SJSA1 (cell line): Measurements from ENCODE around the gene CDK2. TPM values are rescaled to one million over a fixed set of nuclear protein-coding genes. Genes with fewer than 3 reads are reported as not detected.
"Not testable (repeated sequence)": the region's sequence is repeated elsewhere in the genome, so short reads cannot be mapped to it uniquely, and the experiment has no call there.

ENCODE experiments used
- DNase-seq, 2 experiments: peaks; one replicate each; pipeline ENCODE4 v3.0.0-alpha.2; 2015 to 2020; ENCODE audit warnings: low spot score in 2 of 2, low read depth in 1 of 2
- H3K27ac ChIP-seq: fragments of 250-450 bp; sonication (Bioruptor Pico); 2 replicates; pipeline ENCODE4 v1.5.1; 2020; ENCODE audit warnings: mild to moderate bottlenecking, moderate library complexity
- H3K27me3 ChIP-seq: fragments of 250-450 bp; sonication (Bioruptor Pico); replicated peaks from 2 replicates; pipeline ENCODE4 v1.5.1; 2020; ENCODE audit warnings: mild to moderate bottlenecking, moderate library complexity
- H3K36me3 ChIP-seq: fragments of 250-450 bp; sonication (Bioruptor Pico); 2 replicates; pipeline ENCODE4 v1.5.1; 2020; ENCODE audit warnings: mild to moderate bottlenecking
- H3K4me1 ChIP-seq: fragments of 250-450 bp; sonication (Bioruptor Pico); replicated peaks from 2 replicates; pipeline ENCODE4 v1.6.1; 2021; ENCODE audit warnings: mild to moderate bottlenecking
- H3K4me3 ChIP-seq: fragments of 250-450 bp; sonication (Bioruptor Pico); 2 replicates; pipeline ENCODE4 v1.5.1; 2020; ENCODE audit warnings: mild to moderate bottlenecking
- H3K9me3 ChIP-seq: fragments of 250-450 bp; sonication (Bioruptor Pico); replicated peaks from 2 replicates; pipeline ENCODE4 v1.5.1; 2020; ENCODE audit warnings: mild to moderate bottlenecking
- total RNA-seq: library from RNA; depleted of rRNA; stranded (reverse); fragments of >200 nt; shearing (Covaris generic); gene quantifications from 2 replicates; pipeline ENCODE4 v1.2.3, GENCODE V29; 2014; rRNA removed

The CDK2 gene
- 74.4 and 82.1 TPM in 2 replicates for total RNA-seq

DNA sequence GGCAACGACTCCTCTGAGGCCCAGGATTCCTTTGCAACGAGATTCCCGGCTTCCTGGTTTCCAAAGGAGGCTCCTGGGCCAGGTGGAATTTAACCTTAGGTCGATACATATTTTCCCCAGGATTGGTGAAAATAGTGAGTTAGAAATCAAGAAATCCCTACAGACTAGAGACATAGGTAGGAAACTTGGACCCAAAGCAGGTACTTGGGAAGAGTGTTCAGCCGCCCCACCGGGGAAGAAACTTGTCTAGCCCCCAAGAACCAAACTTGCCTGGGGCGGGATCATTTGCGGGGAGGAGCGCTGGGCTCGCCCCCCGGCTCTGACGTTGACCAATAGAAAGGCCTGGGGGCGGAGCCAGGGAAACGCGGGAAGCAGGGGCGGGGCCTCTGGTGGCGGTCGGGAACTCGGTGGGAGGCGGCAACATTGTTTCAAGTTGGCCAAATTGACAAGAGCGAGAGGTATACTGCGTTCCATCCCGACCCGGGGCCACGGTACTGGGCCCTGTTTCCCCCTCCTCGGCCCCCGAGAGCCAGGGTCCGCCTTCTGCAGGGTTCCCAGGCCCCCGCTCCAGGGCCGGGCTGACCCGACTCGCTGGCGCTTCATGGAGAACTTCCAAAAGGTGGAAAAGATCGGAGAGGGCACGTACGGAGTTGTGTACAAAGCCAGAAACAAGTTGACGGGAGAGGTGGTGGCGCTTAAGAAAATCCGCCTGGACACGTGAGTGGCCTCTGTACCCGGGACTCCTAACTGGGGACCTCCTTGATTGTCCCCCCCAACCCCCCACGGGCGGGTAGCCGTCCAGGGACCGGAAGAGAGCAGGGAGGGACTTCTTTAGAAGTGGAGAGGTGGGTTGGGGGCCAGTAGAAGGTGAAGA is at the start of gene CDK2:
Gene CDK2, plus strand, starts transcription at position 423 of the 874 bp plus-strand sequence. Its CDS starts 179 bp downstream, at position 602.
- DNase-seq, result peak; percentile 84 to 92
- Histone ChIP-seq H3K4me3 (peak within 1 kb of the TSS; percentile 60), H3K4me1 (peaks cover 19% of the 10 kb centered on the region), H3K27me3 (no peaks in the 10 kb centered on the region), H3K36me3 (peaks cover 34% of the 10 kb centered on the region), H3K9me3 (no peaks in the 10 kb centered on the region), H3K27ac (peak within 1 kb of the TSS; percentile 57)

DNA sequence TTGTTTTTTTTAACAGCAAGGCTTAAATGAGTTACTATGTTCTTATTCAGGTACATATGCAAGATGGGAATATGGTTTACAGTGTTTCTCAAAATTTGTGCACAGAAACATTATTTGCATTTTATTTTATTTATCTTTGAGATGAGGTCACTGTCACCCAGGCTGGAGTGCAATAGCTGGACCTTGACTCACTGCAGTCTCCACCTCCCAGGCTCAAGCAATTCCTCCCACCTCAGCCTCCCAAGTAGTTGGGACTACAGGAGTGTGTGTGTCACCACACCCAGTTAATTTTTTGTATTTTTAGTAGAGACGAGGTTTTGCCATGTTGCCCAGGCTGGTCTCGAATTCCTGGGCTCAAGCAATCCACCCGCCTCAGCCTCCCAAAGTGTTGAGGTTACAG is 47.6 kb upstream of the CDK2 start:
- not testable (repeated sequence) for H3K9me3 ChIP-seq, H3K27me3 ChIP-seq, H3K4me3 ChIP-seq
- DNase-seq, result peak; percentile 33 to 79
- Histone ChIP-seq H3K27ac (peak overlapping the region; percentile 53), H3K36me3 (peaks cover 21% of the 10 kb centered on the region), H3K4me1 (peaks cover 16% of the 10 kb centered on the region)

DNA sequence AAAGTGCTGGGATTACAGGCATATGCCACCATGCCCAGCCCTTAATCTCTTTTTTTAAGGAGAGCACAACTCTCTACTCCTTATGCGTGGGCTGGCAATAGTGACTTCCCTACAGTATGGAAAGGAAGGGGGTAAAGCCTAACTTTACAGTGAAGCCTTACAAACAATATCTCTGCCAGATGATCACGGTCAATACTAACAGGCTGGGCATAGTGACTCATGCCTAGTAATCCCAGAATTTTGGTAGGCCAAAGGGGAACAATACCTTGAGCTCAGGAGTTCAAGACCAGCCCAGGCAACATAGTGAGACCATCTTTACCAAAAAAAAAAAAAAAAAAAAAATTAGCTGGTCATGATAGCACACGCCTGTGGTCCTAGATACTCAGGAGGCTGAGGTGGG is 44.5 kb upstream of the CDK2 start:
- DNase-seq, result no peak
- peaks cover 18% of the 10 kb centered on the region for H3K4me1 ChIP-seq
- H3K36me3 ChIP-seq, result peaks cover 33% of the 10 kb centered on the region
- H3K27me3 ChIP-seq, result no peaks in the 10 kb centered on the region
- no peak overlapping the region for H3K27ac ChIP-seq
- no peaks in the 10 kb centered on the region for H3K9me3 ChIP-seq
- H3K4me3 ChIP-seq, result no peak overlapping the region

DNA sequence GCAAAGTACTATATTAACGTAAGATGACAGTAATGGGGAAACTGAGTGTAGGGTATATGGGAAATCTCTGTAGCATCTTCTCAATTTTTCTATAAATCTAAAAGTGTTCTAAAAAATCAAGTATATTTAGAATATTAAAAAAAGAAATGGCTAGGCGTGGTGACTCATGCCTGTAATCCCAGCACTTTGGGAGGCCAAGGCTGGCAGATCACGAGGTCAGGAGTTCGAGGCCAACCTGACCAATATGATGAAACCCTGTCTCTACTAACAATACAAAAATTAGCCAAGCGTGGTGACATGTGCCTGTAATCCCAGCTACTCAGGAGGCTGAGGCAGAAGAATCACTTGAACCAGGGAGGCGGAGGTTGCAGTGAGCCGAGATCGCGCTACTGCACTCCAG is 43.0 kb upstream of the CDK2 start:
- H3K27ac ChIP-seq, H3K27me3 ChIP-seq, DNase-seq, H3K4me3 ChIP-seq, H3K9me3 ChIP-seq: not testable (repeated sequence)
- H3K36me3 ChIP-seq, result peaks cover 38% of the 10 kb centered on the region
- H3K4me1 ChIP-seq, result peaks cover 23% of the 10 kb centered on the region

DNA sequence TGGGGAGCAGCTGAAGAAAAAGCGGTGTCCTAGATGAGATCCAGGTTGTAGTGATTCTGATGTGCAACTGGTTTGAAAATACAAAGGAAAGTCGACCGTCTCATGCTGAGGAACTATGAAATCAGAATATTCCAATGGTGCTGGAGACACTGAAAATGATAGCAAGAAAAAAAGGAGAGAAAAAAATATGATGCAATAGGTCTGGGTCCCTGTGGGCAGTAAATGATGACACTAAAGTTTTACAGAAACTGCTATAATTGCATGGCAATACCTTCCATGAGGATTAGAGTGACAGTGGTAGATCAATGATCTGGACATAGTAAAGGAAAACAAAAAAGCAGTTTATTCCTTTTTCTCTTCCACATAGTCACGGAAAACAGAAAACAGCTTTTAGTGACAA is 41.3 kb upstream of the CDK2 start:
- DNase-seq, result no peak
- Histone ChIP-seq H3K4me1 (peaks cover 19% of the 10 kb centered on the region), H3K9me3 (no peaks in the 10 kb centered on the region), H3K27ac (no peak overlapping the region), H3K36me3 (peaks cover 38% of the 10 kb centered on the region), H3K27me3 (no peaks in the 10 kb centered on the region), H3K4me3 (no peak overlapping the region)

DNA sequence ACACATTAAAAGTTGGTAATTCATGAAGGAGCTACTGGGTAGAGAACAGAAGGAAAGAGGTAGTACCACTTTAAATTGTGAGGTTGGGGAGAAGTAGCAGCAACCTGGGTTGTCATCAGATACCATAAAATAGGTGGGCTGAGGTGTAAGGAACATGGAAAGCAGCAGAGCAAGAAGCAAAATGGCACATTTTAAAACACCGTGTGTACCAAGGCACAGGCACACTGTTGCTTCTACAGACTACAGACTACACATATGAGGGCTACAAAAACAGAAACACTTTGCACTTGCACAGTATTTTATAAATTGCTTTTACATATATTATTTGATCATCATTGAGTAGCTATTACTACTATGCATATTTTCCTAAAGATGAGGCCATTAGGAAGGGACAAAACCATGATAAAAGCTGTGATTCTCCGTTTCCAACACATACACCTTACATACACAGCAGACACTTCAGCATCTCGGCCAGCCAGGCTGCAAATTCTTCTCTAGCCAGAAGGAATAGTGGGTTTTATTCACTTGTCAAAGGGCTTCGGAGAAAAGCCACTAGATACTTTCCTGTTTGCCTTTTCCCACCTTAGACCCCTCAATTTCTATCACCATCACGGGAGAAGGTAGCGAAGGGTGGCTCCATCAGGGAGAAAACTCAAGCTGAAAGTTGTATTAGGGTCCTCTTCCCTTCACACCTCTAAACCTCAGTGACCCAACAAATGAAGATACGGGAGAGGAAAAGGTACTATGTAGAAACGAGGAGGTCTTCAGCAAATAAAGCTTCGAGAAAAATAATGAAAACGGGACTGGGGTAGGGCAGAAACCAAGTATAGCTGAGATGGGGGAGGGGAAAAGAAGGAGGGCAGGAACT is 40.5 kb upstream of the CDK2 start:
- H3K9me3 ChIP-seq, result no peaks in the 10 kb centered on the region
- H3K4me3 ChIP-seq, result peak overlapping the region; percentile 63
- peaks cover 26% of the 10 kb centered on the region for H3K4me1 ChIP-seq
- peak in 1 of 2 experiments; percentile 77 for DNase-seq
- peak overlapping the region; percentile 84 for H3K27ac ChIP-seq
- no peaks in the 10 kb centered on the region for H3K27me3 ChIP-seq
- H3K36me3 ChIP-seq, result peaks cover 38% of the 10 kb centered on the region

DNA sequence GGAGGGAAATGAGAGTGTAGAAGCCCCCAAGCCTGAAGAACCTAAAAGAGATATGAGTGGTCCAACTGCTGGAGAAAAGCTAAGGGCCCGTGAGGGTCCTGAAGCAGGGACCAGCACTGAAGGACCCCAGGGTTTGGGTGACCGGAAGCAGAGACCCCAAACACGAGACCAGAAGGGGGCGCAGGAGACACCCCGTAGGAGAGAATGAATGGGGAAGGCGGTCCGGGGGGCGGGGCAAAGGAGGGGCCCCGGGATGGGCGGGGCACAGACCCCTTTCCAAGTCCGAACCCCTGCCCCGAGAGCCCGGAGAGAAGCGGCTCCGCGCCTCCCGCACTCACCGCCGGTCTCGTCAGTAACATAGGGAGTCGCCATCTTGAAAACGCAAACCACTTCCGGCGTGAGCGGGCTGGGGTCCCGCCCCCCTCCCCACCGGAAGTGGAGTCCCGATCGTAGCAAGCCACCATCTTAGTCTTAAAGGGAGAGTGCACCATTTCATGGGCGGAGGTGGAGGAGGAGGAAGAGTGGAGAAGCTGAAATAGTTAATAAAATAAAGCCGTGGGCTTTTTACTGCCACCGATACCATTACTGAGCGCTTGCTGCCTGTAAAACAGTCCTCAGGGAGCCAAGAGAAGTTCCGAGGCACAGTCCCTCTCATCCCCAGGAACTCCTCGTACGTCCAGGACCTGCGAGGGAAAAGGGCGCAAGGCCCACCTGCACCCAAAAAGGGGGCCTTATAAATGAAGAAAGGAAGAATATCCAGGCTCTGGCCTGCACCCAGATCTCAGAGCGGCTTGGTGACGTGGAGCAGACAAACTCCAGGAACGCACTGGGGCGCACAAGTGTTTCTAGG is 39.7 kb upstream of the CDK2 start:
- Histone ChIP-seq H3K9me3 (no peaks in the 10 kb centered on the region), H3K4me1 (peaks cover 32% of the 10 kb centered on the region), H3K27me3 (no peaks in the 10 kb centered on the region), H3K27ac (peak overlapping the region; percentile 84), H3K4me3 (peak overlapping the region; percentile 63), H3K36me3 (peaks cover 36% of the 10 kb centered on the region)
- DNase-seq, result peak; percentile 92 to 94

DNA sequence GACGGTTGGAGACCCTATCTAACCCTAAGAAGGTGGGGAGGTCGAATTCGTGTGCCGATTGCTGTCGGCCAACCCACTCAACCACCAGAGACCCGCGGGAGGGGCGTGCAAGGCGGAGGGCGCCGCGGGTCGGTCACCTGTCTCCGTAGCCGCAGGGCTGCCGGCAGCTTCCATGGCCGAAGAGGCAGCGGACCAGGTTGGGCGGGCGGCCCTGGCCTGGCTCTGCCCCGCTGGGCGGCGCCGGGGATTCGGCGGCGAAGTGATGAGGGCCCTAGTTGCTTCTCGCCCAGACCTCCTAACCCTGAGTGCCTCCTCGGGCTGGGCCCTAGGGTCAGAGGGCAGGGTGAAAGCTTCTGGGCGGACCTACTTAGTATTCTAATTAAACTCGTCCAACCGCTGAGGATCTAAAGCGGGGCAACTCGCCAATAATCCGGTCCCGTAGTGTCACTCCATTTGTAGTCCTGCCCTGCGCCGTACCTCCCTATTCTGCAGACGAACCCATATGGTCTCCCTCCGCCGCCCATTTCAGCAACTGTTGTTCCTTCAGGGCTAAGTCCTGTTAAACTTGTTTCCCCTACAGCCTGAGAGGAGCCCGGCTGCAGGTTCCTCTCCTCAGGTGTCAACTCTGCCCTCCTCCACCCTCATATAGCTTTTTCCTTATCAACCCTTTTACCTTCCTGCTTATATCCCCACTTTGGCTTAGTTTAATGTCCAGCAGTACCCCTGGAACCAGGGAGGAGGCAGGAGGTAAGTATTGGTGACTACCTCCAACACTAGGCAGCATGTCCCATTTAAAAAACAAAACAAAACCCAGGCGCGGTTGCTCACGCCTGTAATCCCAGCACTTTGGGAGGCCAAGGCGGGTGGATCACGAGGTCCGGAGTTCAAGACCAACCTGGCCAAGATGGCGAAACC is 38.8 kb upstream of the CDK2 start, which contains the start of gene PYM1:
Gene PYM1, minus strand, starts transcription at position 307 of the 915 bp plus-strand sequence. Its CDS starts 133 bp downstream, at position 174.
- Histone ChIP-seq H3K9me3 (no peaks in the 10 kb centered on the region), H3K4me1 (peaks cover 40% of the 10 kb centered on the region), H3K27me3 (no peaks in the 10 kb centered on the region), H3K36me3 (peaks cover 30% of the 10 kb centered on the region), H3K27ac (peak within 1 kb of the TSS; percentile 84), H3K4me3 (peak within 1 kb of the TSS; percentile 63)
- peak; percentile 62 to 68 for DNase-seq

DNA sequence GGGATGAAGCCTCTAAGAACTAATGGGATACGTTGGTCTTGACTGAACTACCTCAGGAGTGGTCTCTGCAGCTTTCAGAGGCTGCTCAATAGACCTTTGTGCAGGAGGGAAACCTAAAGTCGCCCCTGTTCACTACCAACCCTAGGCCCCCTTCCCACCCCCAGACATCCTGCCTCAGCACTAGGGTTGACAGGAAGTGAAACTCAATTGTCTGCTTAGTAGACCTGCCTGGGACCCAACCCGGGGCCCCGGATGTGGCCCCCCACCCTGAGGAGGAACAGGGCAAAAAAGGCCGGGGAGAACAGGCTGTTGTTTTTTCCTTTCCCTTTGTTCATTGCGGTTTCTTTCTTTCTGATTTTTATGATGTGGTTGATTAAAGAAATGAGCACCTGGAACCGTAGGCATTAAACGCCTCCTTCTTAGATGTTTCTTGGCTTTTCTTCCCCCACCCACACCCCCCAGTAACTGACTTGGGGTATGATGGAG is 37.3 kb upstream of the CDK2 start:
- Histone ChIP-seq H3K4me1 (peaks cover 46% of the 10 kb centered on the region), H3K36me3 (peaks cover 25% of the 10 kb centered on the region), H3K9me3 (no peaks in the 10 kb centered on the region), H3K4me3 (no peak overlapping the region), H3K27me3 (no peaks in the 10 kb centered on the region), H3K27ac (no peak overlapping the region)
- DNase-seq, result no peak

DNA sequence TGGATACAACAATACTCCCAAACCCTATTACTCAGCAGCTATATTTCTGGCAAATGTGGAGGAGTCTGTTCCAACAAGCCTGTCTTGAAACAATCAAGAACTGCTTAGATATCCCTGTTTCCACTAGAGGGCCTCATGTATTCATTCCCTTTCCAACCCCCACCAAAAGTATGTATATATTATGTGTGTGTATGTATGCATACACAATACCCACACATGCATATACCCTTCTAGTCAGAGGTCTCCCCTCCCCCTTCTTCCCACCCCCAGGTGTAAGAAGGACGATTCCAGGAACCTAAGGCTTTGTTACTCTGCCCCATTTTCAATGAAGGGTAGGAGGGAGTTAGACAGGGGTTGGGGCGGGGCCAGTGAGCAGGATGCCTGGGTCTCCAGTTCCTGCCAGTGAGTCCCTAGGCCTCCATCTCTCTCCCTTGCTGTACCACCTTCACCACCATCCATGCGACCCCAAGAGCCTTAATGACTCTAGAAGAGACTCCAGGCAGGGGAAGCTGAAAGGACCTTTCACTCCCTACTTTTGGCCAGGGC is 35.8 kb upstream of the CDK2 start, which contains the start of gene DGKA:
Gene DGKA, plus strand, starts transcription at position 392 of the 546 bp plus-strand sequence. CDS start 5,342 bp downstream, outside the sequence.
- H3K9me3 ChIP-seq, result no peaks in the 10 kb centered on the region
- H3K27me3 ChIP-seq, result no peaks in the 10 kb centered on the region
- peak within 1 kb of the TSS; percentile 46 for H3K4me3 ChIP-seq
- H3K27ac ChIP-seq, result peak within 1 kb of the TSS; percentile 15; the same call in 1 of the 2 replicates
- peaks cover 41% of the 10 kb centered on the region for H3K4me1 ChIP-seq
- peak in 1 of 2 experiments; percentile 48 for DNase-seq
- H3K36me3 ChIP-seq, result peaks cover 13% of the 10 kb centered on the region

DNA sequence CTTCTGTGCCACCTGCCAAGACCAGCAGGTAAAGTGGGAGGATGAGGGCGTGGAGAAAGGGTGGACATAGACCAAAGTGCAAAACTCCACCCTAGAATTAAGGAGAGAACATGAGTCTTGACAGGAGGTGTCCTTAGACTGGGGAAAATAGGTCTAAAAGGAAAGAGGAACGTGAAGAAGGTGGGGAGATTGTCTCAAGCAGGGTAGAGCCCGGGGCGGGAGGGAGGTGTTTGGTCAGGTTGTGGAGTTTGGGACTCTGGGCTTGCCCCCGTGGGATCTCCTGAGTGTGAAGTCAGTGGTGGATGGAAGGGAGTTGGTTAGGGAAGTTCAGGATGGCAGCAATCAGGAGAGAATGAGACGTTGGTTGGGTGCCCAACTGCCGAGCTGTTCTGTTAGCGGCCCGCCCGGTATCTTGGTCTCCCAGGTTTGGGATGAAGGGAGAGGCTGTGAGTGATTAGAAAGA is 35.3 kb upstream of the CDK2 start:
- Histone ChIP-seq H3K27me3 (no peaks in the 10 kb centered on the region), H3K4me3 (peak overlapping the region; percentile 46), H3K9me3 (no peaks in the 10 kb centered on the region), H3K27ac (peak overlapping the region; percentile 15; the same call in 1 of the 2 replicates), H3K4me1 (peaks cover 39% of the 10 kb centered on the region), H3K36me3 (peaks cover 11% of the 10 kb centered on the region; the same call in 1 of the 2 replicates)
- DNase-seq, result peak in 1 of 2 experiments; percentile 23
